ENCODE results near the gene SLC25A27.

Gene SLC25A27

DNA sequence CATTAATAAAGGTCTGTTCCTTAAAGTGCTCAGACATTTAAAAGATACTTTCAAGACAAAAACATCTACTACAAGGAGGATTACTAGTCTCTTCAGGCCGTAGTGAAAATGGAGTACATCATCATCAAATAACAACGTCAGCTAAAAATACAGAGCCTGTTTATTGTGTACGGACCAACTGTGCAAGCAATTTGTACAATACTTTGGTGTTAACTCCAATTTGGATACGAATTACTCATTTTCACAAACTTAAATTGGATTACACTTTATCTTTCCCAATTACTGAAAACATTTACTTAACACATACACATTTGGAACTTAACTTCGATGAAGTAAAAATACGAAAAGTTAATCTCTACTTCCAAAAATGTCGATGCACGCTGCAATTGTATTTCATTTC is 959 bp upstream of the SLC25A27 start:
- DNase-seq: no peak

DNA sequence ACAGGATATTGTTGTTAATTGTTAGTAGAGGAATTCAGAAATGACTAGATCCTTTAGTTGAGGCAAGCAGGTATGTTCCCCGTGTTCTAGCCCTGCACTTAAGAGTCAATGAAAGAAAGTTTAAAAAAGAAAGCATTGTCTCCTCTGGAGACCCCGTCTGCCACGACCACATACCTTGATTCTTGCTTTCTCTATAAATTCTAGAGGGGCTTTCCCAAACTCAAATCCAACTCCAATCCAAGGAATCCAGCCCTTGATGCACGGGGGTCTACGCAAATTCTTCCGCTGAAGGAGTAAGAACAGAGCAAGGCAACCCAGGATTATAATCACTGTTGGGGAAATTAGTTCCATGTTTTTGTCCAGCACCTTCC is 558 bp upstream of the SLC25A27 start:
- no peak for DNase-seq

DNA sequence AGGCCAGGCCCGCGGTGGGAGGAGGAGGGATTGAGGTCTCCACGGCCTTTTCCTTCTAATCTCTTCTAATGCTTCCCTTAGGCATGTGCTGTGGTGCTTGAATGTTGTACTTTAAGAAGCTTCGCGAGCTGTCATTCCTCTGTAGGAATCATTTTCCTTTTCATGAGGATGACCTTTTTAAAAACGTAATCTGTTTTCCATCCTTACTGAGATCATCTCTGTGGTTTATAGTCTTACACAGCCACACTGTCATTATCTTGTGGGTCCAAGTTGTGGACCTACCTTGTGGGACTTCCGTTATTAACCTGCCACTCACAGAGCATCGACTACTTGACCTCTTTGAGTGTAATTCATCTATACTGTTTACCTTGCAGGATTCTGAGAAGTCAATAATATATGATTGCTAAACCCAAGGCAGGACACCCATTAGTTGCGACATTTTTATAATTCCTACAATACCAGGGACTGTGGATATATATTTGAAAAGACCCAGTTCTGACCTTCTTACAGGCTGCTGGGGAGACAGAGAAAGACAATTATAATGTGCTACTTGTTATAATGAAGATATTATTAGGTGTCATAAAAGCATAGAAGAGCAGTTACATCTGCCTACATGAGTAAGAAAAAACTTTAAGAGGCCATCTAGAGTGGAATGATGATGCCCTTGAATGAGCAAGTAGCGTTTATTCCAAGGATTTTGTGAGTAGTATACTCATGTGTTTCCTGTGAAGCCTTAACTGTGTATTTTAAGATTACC is 842 bp downstream of the SLC25A27 start:
- no peak for DNase-seq

- DNase-seq: no peak
Observed at GRCh38 chr6:46655803-46656202, 3.0 kb downstream of the SLC25A27 start.

- DNase-seq: no peak
Observed at GRCh38 chr6:46657642-46658041, 4.9 kb downstream of the SLC25A27 start.

GRCh38 chr6:46661483-46661882 is 8.7 kb downstream of the SLC25A27 start:
- no peak for DNase-seq

GRCh38 chr6:46667377-46667776 is 14.6 kb downstream of the SLC25A27 start:
- no peak for DNase-seq

- DNase-seq: no peak
Observed at GRCh38 chr6:46674410-46674809, 21.6 kb downstream of the SLC25A27 start.

DNA sequence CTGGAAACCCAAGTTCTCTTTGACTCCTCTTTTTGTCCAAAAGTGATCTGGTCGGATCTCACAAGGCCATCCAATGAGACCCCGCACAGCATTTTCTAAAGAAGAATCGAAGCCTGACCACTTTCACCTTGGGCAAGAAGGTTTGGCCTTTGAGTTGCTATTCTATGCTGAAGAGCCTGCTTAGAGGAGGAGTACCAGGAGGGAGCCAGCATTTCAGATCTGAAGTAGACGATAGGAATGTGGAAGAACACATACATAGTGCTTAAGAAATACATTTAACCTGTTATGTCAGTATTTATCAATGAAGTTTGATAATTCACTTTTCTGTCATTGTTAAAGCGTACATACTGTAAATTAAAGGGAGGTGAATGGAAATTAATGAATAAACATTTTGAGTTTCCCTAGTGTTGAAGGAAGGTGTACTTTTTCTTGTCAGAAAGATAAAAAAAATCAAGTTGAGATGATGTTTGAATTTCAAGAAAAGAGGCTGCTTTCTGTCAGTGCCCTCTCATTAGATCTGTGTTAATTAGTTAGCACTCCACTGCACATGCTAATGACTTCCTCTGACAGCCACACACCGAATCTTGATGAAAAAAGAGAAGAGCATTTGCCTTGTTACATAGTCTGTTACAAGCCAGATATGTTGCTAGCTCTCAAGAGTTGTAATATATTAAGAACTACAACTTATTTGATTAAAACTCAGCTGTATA is 24.0 kb downstream of the SLC25A27 start:
- DNase-seq: no peak

DNA sequence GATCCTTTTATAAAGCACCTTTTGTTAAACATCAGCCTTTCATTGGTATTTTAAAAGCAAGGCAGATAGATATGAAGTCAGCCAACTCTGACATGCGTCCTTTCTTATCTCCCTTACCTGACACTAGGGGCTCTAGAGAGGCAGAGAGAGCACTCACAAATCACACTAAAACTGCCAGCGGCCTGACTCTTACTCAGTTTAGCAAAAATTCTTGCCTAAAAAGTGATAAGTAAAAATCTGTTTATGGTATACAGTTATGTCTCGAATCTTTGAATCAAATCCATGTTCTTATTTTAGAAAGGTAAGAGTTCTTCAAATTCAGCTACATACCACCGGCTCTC is 24.5 kb downstream of the SLC25A27 start:
- no peak for DNase-seq

- DNase-seq: no peak
Observed at GRCh38 chr6:46684771-46685170, 32.0 kb downstream of the SLC25A27 start.

DNA sequence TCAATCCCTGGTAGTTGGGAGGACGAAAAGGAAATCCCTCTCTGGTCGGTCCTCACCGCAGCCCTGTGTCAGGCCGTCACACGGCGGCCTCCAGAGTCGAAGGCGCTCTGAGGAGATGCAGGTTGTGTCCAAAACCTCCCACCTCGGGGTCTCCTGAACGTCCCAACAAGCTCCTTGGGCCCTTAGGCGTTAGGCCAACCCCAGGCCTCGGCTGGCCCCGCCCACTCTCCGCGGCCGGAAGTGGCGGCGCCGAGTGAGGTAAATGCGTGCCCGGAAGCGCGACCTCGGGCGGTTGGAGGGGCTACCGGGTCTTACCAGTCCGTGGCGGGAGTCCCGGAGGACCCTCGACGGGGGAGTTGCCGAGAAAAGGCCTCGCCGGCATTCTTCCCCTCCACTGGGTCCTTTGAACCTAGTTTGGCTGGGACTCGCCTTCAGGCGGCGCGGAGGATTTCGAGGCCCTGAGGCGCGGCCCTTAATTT is 34.9 kb downstream of the SLC25A27 start, which contains the start of gene TDRD6:
Gene TDRD6, plus strand, starts transcription at position 267 of the 479 bp plus-strand sequence. CDS start 244 bp downstream, outside the sequence.
- DNase-seq: no peak

DNA sequence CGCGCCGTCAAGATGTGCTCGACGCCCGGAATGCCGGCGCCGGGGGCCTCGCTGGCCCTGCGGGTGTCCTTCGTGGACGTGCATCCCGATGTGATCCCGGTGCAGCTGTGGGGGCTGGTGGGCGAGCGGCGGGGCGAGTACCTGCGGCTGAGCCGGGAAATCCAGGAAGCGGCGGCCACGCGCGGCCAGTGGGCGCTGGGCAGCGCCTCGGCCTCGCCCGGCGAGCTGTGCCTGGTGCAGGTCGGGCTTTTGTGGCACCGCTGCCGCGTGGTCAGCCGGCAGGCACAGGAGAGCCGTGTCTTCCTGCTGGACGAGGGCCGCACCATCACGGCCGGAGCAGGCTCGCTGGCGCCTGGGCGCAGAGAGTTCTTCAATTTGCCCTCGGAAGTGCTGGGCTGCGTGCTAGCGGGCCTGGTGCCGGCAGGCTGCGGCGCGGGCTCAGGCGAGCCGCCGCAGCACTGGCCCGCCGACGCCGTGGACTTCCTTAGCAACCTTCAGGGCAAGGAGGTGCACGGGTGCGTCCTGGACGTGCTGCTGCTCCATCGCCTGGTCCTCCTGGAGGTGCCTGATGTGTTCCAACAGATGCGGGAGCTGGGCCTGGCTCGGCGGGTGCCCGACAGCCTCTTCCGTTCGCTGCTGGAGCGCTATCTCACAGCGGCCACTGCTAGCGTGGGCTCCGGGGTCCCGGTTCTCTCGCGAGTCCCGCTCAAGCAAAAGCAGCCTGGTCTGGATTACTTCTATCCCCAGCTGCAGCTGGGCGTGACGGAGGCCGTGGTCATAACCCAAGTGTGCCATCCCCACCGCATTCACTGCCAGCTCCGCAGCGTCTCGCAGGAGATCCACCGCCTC is 35.6 kb downstream of the SLC25A27 start:
- DNase-seq: no peak

- DNase-seq: no peak
Observed at GRCh38 chr6:46688966-46689335, 36.2 kb downstream of the SLC25A27 start.

DNA sequence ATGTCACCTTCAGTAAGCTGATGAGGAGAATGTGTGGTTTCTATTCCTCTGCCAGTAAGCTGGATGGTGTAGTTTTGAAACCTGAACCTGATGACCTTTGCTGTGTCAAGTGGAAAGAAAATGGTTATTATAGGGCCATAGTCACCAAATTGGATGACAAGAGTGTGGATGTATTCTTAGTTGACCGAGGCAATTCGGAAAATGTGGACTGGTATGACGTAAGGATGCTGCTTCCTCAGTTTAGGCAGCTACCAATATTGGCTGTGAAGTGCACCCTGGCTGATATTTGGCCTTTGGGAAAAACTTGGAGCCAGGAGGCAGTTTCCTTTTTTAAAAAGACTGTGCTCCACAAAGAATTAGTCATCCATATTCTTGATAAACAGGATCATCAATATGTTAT is 36.9 kb downstream of the SLC25A27 start:
- no peak for DNase-seq

- DNase-seq: no peak
Observed at GRCh38 chr6:46690141-46690755, 37.5 kb downstream of the SLC25A27 start.

DNA sequence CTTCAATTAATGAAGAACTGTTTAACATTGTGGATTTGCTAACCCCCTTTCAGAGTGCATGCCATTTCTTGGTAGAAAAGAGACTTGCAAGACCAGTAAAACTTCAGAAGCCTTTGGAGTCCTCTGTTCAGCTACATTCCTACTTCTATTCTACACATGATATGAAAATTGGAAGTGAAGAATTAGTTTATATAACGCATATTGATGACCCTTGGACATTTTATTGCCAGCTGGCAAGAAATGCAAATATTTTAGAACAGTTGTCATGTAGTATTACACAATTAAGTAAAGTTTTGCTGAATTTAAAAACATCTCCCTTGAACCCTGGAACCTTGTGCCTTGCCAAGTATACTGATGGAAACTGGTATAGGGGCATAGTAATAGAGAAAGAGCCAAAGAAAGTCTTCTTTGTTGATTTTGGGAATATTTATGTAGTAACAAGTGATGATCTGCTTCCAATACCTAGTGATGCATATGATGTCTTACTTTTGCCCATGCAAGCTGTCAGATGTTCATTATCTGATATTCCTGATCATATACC is 38.2 kb downstream of the SLC25A27 start:
- DNase-seq: no peak

DNA sequence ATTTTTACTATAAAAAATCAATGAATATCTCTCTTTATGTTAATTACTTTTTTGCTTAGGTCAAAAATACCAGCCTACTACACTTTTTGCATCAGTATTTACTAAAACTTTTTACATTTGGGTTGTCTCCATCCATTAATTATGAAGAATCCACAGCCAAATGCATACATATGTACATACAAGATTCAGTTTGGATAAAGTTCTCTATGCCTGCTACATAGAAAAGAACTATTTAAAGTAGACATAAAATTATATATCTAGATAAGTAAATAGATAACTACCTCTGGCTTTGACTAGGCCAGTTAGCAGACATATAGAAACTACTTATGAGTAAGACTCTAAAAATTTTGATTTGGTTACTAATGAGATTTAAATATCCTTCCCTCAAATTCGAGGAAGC is 47.2 kb downstream of the SLC25A27 start:
- no peak for DNase-seq

GRCh38 chr6:46704562-46704961 is 51.8 kb downstream of the SLC25A27 start:
- no peak for DNase-seq

- no peak for DNase-seq
Observed at GRCh38 chr6:46706464-46706863, 53.7 kb downstream of the SLC25A27 start.

- no peak for DNase-seq
Observed at GRCh38 chr6:46711491-46711890, 58.7 kb downstream of the SLC25A27 start.

DNA sequence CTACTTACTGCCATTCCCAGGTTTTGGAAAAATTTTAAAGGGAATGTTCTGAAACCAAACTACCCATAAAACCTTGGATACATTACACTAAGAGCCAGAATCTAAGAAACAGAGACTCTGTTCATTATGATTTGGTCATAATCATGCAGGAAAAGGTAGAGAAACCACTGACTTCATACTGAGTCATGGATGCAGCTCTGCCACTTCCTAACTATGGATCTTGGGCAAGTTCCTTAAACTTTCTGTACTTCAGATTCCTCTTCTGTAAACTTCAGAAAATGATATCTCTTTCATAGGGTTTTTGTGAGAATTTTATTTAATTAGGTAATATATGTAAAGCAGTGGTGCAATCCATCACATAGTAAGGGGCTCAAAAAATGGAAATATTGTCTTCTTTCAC is 62.4 kb downstream of the SLC25A27 start:
- no peak for DNase-seq

DNA sequence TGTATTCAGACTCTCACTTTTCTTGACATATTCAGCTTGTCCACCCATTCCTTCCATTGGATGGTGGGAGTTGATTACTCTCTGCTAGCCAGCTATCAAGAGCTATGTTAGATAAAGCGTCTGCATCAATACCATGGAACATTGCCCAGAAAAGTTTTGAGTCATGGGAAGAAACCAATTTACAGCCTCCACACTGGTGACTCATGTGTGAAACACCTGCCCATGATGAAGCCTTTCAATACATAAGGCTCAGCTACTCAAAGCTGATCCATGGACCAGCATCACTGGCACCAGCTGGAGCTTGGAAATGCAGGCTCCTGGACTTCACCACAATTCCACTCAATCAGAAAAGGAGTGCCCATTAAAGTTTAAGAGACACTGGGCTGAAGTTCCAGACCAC is 66.3 kb downstream of the SLC25A27 start:
- DNase-seq: no peak
